Midbrain (tissue), 1 donor: ENCODE measurements around the gene CLEC11A.

Experiments
- DNase-seq: peaks from one replicate; lab custom pipeline; 2025; lab: John Stamatoyannopoulos, UW

The CLEC11A gene, protein sequence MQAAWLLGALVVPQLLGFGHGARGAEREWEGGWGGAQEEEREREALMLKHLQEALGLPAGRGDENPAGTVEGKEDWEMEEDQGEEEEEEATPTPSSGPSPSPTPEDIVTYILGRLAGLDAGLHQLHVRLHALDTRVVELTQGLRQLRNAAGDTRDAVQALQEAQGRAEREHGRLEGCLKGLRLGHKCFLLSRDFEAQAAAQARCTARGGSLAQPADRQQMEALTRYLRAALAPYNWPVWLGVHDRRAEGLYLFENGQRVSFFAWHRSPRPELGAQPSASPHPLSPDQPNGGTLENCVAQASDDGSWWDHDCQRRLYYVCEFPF

DNA sequence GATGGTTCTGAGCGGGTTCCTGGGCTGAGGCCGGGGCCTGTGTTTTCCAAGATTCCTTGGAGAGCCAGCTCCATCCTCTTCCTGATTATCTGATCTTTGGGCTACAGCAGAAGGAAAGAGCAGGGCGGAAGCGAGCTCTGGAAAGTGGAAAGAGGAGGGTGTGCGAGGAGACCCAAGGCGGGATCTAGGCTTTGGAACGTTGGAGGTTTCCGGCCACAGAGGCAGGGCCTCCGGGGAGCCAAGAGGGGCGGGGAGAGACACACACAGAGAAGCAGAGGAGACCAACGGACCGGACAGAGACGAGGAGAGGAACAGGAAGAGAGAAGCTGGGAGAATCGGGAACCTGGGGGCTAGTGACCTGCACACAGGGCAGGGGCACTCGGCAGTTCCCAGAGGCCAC, at the start of gene CLEC11A:
Gene CLEC11A (plus strand): TSS at position 296 of the 400 bp plus-strand sequence. CDS start 162 bp downstream, outside the sequence.
- DNase-seq = no peak

- no peak for DNase-seq
These were observed 46.5 kb upstream of the CLEC11A start for GRCh38 chr19:50676625-50677197.

DNA sequence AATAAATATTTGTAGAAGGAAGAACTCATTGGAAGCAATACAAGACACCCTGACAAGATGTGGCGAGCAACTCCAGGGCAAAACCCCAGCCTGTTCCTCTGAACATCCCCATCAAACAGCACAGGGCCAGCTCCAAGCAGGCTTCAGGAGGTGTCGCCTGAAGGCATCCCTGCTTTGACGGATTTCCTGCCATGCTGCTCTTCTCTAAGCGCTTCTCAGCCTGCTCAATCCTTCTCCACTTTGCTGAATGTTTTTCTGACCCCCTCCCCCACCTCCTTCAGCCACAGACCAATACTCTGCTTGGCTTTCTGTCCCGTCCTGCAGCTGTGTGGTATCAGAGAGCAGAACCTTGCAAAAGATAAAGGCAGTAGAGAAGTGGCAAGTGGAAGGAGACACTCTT, 45.5 kb upstream of the CLEC11A start:
- DNase-seq = no peak

DNA sequence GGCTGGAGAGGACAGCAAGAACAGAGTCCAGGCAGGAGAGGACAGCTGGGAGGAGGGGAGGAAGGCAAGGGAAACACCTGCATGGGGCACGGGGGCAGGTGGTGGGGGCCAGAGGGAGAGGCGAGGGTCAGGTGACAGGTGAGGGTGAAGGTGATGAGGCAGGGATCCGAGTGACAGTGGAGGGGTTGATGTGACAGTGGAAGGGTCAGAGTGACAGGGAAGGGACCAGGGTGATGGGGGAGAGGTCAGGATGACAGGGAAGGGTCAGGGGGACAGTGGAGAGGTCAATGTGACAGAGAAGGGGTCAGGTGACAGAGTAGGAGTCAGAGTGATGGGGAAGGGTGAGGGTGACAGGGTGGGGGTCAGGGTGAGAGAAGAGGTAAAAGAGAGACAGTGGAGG, 44.8 kb upstream of the CLEC11A start:
- no peak for DNase-seq

- peak; percentile 69 for DNase-seq
These were observed 43.7 kb upstream of the CLEC11A start for GRCh38 chr19:50679177-50680125.

DNA sequence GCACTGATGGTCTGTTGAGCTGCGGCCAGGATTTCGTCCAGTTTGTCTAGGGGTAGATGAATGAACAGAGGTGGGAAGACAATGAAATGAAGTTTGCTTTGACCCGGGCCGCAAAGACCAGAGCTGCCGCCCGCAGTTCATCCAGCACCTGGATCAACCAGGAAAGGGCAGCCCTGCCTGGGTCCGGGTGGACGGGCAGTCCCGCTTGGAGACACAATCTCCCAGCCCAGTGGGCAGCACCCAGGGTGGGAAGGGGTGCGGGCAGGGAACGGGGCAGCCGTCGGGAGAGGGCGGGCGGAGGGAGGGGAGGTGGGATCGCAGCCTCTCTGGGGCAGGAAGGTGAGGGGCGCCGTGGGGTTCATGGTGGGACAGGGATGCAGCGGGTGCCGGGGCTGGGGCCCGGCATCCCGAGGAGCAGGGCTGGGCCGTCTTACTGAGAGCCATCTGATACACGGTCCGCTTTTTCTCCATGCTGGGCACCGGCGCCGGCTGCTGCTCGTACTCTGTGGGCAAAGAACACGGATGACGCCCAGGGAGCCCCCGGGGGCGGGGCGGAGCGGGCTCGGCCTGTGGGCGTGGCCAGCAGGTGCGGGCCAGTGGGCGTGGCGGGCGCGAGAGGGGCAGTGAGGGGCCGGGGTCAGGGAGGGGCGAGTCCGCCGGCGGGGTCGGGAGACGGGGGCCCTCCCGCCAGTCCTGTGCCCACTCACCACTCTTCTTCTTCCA, 36.7 kb upstream of the CLEC11A start:
- DNase-seq = no peak

GRCh38 chr19:50688766-50689165, 34.4 kb upstream of the CLEC11A start:
- no peak for DNase-seq

- DNase-seq = no peak
These were observed 32.7 kb upstream of the CLEC11A start for GRCh38 chr19:50690439-50690838.

DNA sequence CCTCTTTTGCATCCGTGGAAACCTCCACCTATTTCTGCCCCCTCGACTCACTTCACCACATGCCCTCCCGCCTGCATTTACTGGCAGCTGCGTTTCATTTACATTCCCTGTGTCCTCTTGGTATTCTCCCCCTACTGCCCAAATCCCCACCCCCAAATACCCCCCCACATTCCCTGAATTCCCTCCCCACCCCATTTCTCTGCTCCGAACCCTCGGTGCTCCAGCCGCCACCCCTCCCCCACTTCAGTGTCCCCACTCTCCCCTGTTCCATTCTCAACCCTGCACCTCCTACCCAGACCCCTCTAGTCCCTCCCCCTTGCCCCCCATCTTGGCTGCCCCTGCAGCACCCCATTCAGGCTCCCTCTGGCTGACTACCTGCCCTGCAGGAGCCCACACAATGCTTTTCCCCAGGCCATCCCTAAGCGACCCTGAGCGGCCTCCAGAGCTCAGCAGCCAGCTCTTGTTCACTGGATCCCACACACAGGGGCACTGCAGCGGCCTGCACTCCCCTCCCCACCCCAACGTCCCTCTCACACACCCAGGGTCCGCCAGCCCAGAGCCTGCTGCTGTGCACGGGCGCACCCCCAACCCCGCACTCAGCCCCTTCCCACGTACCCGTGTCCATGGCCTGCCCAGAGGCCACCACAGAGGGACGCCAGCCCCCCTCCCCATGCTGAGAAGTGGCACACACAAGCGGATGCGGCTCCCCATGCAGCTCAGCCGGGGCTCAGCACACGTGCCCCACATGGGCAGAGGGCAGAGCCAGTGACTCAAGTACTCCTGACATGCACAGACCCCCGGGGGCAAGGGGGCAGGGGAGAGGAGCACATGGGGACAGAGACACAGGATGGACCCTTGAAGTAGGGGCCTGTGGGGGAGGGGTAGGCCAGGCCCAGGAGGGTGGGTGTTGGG, 29.8 kb upstream of the CLEC11A start:
- DNase-seq = no peak

DNA sequence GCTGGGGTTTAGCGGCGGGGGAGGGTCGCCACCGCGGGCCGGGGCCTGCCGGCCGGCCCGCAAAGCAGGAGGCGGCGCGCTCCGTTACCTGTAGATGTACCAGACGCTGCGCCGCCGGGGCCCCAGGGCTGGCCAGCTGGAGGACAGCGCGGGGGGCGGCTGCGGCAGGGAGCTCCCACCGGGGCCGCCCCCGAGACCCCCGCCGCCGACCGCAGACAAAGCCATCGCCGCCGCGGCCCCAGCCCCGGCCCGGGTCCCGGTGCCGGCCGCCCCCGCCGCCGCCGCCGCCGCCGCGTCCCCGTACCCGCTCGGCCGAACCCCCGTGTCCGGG, 28.4 kb upstream of the CLEC11A start:
- DNase-seq = no peak

DNA sequence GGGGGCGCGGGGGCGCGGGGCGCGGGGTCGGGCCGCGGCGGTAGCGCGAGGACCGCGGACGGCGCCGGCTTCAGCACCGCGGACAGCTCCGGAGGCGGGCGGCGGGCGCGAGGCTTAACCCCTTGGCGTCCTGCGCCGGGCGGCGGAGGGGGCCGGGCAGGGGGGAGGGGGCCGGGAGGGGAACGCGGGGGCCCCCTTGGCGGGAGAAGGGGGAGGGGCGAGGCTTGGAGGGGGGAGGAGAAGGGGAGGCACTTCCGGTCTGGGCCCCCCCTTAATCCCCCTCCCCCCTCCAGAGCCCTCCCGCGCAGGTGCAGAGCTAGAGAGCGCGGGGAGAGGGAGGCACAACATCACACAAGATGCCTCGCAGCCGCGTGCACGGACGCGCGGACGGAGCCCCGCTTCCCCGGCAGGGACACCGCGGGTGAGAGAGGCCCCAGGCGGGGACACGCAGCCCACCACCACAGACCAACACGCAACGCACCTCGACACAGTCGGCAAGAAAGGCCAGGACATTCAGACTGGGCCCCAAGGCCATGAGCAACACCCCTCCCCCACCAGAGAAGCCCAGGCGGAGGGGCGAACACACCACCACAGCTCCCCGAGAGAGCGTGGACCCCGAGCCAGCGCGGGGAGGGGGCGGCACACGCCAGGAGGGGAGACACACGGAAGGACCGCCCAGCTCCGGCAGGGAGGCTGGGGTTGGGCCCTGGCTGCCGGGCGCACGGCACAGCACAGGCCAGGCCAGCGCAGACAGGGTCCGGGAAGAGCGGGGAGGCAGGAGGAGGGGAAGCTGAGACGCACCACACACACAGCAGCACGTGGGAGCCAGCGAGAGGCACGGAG, 27.7 kb upstream of the CLEC11A start:
- no peak for DNase-seq

DNA sequence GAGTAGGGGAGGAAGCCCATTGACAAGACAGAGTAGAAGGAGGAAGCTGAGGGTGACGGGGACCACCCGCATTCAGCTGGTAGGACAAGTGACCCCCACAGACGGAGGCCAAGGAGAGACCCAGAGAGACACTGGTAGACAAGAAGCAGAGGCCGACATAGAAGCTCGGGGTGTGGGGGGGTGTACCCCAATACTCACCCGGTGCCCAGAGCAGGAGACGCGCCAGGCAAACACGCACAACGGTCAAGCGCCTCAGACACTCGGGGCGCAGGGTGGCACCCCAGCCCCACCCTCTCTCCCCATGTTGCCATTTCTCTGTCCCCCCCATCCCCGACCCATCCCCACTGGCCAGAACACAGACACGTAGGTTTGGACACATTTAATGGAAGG, 27.1 kb upstream of the CLEC11A start:
- no peak for DNase-seq

GRCh38 chr19:50697414-50698124, 25.6 kb upstream of the CLEC11A start:
- DNase-seq = no peak

GRCh38 chr19:50701367-50701985, 21.7 kb upstream of the CLEC11A start:
- no peak for DNase-seq

- DNase-seq = no peak
These were observed 20.9 kb upstream of the CLEC11A start for GRCh38 chr19:50702158-50702870.

- DNase-seq = no peak
These were observed 20.0 kb upstream of the CLEC11A start for GRCh38 chr19:50702871-50703829.
